ES-I3 (cell line): Measurements from ENCODE around the gene ZNF782.
"Not testable (repeated sequence)": the region's sequence is repeated elsewhere in the genome, so short reads cannot be mapped to it uniquely, and the experiment has no call there.

Source experiments
- H3K36me3 ChIP-seq: 2 replicates; pipeline ENCODE4 v1.6.1; 2013; ENCODE audit warnings: mild to moderate bottlenecking, low read length, control low read depth, moderate library complexity; ENCODE audit not compliant: insufficient read depth
- H3K4me1 ChIP-seq: 2 replicates; pipeline ENCODE4 v1.6.1; 2013; ENCODE audit warnings: mild to moderate bottlenecking, control low read depth, low read length; ENCODE audit not compliant: insufficient read depth
- H3K9ac ChIP-seq: 2 replicates; pipeline ENCODE4 v1.6.1; 2013; ENCODE audit warnings: low read depth, mild to moderate bottlenecking, low read length, moderate library complexity
- H3K9me3 ChIP-seq: 2 replicates; pipeline ENCODE4 v1.6.1; 2013; ENCODE audit warnings: mild to moderate bottlenecking, low read length, moderate library complexity; ENCODE audit not compliant: control insufficient read depth, insufficient read depth

The ZNF782 gene

DNA sequence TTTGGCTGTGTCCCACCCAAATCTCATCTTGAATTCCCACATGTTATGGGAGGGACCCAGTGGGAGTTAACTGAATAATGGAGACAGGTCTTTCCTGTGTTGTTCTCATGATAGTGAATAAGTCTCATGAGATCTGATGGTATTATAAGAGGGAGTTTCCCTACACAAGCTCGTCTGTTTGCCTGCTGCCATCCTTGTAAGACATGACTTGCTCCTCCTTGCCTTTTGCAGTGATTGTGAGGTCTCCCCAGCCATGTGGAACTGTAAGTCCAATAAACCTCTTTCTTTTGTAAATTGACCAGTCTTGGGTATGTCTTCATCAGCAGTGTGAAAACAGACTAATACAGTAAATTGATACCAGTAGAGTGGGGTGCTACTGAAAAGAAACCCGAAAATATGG lies 10.9 kb upstream of the ZNF782 start:
- H3K36me3 ChIP-seq, H3K9me3 ChIP-seq, H3K9ac ChIP-seq, H3K4me1 ChIP-seq: not testable (repeated sequence)

DNA sequence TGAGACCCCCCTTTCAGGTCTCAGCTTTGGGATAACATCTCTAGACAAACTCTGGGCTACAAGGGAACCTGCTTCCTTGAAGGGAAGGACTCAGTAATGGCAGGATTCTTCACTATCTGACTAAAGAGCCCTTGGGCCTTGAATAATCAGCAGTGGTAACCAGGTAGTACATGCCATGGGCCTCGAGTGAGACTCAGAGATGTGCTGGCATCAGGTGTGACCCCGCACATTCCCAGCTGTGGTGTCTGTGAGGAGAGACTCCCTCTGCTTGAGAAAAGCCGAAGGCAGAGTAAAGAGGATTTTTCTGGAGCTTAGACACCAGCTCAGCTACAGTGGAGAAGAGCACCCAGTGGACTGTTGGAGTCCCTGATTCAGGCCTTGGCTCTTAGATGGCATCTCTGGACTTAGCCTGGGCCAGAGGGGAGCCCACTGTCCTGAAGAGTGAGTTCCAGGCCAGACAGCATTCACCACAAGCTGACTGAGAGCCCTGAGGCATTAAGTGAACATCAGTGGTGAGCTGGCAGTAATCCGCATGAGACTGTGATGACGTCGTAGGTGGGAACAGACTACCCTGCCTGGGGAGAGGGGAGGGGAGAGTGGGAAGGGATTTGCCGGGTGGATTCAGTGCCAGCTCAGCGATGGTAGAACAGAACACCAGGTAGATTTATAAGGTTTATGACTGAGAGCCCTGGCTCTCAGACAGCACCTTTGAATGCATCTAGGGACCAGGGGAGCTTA lies 5.3 kb upstream of the ZNF782 start:
- Histone ChIP-seq H3K9ac (no peak overlapping the region), H3K36me3 (no peaks in the 10 kb centered on the region), H3K4me1 (peaks cover 20% of the 10 kb centered on the region)

DNA sequence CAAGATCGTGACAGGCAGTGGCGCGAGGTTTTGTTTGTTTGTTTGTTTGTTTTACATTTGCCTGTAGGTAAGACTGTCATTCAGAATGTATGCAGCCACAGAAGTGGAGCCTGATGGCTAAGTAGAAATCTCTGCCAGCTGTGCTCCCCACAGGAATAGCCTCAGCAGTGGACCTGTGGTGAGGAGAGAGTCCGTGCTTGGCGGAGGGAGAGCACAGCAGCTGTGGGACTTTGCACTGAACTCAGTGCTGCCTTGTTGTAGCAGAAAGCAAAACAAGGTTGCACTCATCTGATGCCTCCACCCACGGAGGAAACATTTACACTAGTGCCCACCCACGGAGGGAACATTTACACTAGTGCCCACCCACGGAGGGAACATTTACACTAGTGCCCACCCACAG lies 4.4 kb upstream of the ZNF782 start:
- H3K9me3 ChIP-seq: no peaks in the 10 kb centered on the region
- H3K4me1 ChIP-seq: peaks cover 20% of the 10 kb centered on the region
- H3K36me3 ChIP-seq: no peaks in the 10 kb centered on the region
- no peak overlapping the region for H3K9ac ChIP-seq

More for the DNA sequence above, 5.3 kb upstream of the ZNF782 start:
- no peaks in the 10 kb centered on the region for H3K9me3 ChIP-seq

DNA sequence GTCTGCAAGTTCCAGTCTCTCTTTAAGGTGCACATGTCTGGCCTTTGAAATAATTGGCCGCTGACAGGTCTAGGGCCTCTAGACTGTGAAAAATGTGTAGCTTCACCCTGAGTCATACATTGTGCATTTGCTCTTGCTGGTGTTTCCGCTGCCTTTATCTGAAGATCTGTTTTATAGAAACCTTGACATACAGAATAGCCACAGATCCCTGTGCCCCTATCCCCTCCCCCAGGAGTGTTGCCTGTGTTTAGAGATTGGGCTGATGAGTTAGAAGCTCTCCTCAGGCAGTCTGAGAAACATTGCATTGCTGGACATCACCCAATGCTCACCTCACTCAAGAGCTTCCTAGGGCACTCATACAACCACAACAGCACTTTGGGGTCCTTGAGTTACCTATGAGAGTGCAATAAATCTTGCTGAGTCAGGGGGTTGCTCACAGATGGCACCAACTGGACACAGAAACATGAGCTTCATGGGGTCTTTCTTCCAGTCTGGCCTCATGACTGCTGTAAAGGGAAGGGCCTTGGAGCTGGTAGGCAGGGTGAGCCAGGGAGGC lies 3.8 kb upstream of the ZNF782 start:
- Histone ChIP-seq H3K4me1 (peaks cover 20% of the 10 kb centered on the region), H3K9me3 (no peaks in the 10 kb centered on the region), H3K9ac (no peak overlapping the region), H3K36me3 (no peaks in the 10 kb centered on the region)

DNA sequence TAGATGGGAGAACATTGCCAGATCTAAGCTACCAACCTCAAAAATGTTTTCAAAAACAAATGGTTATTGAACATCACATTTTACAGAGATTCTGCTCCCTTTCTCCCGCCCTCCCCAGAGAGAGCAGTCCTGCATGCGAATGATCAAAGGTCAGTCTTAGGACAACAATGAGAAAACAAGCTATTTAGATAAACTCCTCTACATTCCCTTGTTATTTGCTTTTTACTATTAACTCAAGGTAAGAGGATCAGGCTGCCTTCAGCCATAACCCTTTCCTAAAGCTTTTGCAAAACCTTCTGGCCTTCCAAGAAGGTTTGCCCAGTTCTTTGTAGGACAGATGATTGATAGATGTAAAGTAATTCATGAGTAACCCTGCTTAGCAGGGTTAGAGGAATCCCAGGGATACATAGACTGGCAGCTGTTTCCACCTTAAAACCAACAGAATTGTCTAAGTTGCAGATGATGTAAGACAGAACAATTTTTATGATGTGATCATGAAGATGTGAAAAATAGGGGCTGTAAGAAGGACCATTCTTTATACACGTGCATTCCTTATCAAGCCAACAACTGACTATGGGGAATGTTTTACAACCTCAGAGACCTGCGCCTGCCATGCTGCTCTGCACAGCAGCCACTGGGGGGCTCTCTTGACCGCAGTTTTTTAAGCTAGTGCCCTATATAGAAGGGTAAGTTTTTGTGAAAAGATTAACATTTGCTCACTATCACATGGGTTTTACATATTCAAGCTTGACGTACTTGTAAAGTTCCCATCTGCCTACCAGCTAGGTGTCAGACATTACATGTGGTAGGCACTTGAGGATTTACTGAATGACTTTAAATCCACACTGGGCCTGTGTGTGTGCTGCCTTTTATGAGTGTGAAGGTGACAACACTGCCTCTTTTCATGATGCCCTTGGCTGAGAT lies 2.3 kb upstream of the ZNF782 start:
- peaks cover 20% of the 10 kb centered on the region for H3K4me1 ChIP-seq
- H3K9ac ChIP-seq: no peak overlapping the region
- no peaks in the 10 kb centered on the region for H3K36me3 ChIP-seq
- no peaks in the 10 kb centered on the region for H3K9me3 ChIP-seq

DNA sequence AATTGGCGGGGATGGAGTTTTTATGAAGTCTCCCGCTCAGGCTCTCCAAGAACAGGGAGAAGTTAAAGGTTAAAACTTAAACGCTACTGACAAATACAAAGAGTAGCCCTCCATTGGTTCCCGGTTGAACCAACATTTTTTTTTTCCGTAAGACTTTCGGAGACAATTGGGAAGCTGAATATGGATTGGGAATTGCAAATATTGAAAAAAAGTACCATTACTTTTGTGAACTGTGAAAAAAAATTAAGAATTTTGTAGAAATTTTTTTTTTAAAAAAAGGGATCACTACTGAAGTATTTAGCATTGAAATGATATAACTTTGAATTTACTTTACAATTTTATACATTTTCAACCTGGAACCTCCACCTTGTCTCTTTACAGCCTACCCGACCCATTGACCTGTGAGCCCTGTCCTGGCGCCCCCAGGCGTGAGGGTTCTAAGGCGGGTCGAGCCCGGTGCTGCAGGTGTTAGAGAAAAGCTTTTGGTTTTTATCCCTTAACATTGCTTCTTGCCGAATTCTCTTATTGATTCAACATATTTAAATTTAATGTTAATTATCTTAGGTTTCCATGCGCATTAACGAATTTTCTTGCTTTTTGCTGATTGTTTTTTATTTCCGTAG lies 448 bp upstream of the ZNF782 start:
- H3K9me3 ChIP-seq: no peaks in the 10 kb centered on the region; the same call in 1 of the 2 replicates
- H3K9ac ChIP-seq: peak overlapping the region; percentile 80; the same call in 1 of the 2 replicates
- peaks cover 17% of the 10 kb centered on the region for H3K4me1 ChIP-seq

DNA sequence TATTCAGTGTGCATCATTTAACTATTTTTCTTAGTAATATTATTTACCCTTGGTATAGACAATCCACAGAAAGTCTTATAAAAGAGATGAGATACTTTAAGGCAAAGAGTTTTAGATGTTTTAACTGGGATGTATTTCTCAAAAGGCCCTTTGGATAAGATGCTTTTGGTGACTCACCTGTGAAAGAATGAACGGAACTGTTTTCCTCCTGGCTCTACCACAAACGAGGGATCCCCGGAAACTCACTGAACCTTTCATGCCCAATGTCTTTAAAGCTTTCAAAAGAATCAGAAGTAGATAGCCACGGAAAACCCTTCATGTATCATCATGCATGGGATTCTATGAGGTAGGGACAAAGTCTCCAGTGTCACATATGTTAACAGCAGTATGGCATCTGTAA lies 1.6 kb downstream of the ZNF782 start:
- H3K4me1 ChIP-seq: peaks cover 3% of the 10 kb centered on the region; the same call in 1 of the 2 replicates
- H3K9me3 ChIP-seq: no peaks in the 10 kb centered on the region; the same call in 1 of the 2 replicates
- H3K9ac ChIP-seq: no peak overlapping the region
- H3K36me3 ChIP-seq: no peaks in the 10 kb centered on the region

More for the DNA sequence above, 448 bp upstream of the ZNF782 start:
- H3K36me3 ChIP-seq: no peaks in the 10 kb centered on the region

DNA sequence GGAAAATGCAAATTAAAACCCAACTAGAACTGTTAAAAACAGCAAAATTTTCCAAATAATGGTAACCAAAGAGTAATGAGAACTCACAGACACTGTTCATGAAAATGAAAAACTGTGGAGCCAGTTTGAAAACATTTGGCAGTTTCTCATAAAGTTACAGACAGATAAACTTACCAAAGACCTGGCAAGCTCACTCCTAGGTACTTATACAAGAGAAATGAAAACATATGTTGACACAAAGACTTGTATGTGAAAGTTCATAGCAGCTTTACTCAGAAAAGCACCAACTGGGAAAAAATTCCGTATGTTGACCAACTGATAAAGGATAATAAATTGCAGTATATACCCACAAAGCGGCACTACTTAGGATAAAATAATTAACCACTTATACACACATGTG lies 10.3 kb downstream of the ZNF782 start:
- H3K36me3 ChIP-seq: no peaks in the 10 kb centered on the region
- no peaks in the 10 kb centered on the region for H3K4me1 ChIP-seq
- no peak overlapping the region for H3K9ac ChIP-seq
- H3K9me3 ChIP-seq: peaks cover 8% of the 10 kb centered on the region; the same call in 1 of the 2 replicates

DNA sequence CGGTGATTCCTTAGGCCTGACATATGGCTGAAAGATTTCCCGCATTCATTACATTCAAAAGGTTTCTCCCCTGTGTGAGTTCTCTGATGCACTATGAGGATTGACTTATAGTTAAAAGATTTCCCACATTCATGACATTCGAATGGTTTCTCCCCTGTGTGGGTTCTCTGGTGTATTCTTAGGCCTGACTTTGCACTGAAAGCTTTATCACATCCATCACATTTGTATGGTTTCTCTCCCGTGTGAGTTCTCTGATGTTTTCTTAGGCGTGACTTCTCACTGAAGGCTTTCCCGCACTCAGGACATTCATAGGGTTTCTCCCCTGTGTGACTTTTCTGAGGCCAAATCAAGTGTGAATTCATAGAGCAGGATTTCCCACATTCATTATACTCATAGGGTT lies 35.8 kb downstream of the ZNF782 start:
- peaks cover 56% of the 10 kb centered on the region for H3K9me3 ChIP-seq
- no peak overlapping the region for H3K9ac ChIP-seq
- no peaks in the 10 kb centered on the region for H3K4me1 ChIP-seq
- H3K36me3 ChIP-seq: peaks cover 6% of the 10 kb centered on the region

DNA sequence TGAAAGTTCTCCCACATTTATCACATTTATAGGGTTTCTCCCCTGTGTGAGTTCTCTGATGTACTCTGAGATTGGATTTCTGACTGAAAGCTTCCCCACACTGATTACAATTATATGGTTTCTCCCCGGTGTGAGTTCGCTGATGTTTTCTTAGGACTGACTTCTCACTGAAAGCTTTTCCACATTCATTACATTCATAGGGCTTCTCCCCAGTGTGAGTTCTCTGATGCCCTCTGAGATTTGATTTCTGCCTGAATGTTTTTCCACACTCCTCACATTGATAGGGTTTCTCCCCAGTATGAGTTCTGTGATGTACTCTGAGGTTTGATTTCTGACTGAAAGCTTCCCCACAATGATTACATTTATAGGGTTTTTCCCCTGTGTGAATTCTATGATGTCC lies 36.3 kb downstream of the ZNF782 start:
- H3K36me3 ChIP-seq: peaks cover 6% of the 10 kb centered on the region
- H3K9me3 ChIP-seq: peaks cover 55% of the 10 kb centered on the region
- no peaks in the 10 kb centered on the region for H3K4me1 ChIP-seq
- H3K9ac ChIP-seq: no peak overlapping the region

DNA sequence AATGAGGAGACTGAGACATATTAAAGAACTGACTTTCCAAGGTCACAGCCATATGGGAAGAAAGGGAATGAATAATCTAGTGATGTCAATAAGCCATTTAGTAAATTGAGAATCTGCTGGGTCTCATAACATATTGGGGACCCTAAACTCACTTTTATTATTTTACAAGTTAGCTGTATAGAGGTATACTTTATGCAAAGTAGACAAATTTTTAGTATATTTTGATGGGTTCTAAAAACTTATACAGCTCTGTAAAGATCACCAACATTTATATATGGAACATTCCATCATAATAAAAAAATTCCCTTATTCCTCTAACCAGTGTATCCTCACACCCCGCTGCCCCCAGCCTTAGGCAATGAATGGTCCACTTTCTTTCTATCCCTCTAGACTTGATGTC lies 40.7 kb downstream of the ZNF782 start:
- H3K9ac ChIP-seq: no peak overlapping the region
- H3K36me3 ChIP-seq: peaks cover 6% of the 10 kb centered on the region; the same call in 1 of the 2 replicates
- no peaks in the 10 kb centered on the region for H3K4me1 ChIP-seq
- peaks cover 44% of the 10 kb centered on the region for H3K9me3 ChIP-seq

DNA sequence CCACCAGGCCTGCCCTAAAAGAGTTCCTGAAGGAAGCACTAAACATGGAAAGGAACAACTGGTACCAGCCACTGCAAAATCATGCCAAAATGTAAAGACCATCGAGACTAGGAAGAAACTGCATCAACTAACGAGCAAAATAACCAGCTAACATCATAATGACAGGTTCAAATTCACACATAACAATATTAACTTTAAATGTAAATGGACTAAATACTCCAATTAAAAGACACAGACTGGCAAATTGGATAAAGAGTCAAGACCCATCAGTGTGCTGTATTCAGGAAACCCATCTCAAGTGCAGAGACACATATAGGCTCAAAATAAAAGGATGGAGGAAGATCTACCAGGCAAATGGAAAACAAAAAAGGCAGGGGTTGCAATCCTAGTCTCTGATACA lies 55.4 kb downstream of the ZNF782 start:
- peaks cover 15% of the 10 kb centered on the region for H3K9me3 ChIP-seq
- not testable (repeated sequence) for H3K36me3 ChIP-seq, H3K9ac ChIP-seq, H3K4me1 ChIP-seq

DNA sequence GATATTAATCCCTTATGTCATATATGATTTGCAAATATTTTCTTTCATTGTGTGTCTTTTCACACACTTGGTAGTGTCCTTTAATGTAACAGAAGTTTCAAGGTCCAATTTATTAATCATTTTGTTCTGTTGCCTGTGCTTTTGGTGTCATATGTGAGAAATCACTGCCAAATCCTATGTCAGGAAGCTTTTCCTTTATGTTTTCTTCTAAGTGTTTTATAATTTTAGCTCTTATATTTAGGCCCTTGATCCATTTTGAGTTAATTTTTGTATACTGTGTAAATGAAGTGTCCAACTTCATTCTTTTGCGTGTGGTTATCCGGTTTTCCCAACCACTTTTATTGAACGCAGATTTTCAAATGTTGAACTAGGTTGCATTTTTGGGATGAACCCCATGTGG lies 70.3 kb downstream of the ZNF782 start:
- no peaks in the 10 kb centered on the region for H3K36me3 ChIP-seq

DNA sequence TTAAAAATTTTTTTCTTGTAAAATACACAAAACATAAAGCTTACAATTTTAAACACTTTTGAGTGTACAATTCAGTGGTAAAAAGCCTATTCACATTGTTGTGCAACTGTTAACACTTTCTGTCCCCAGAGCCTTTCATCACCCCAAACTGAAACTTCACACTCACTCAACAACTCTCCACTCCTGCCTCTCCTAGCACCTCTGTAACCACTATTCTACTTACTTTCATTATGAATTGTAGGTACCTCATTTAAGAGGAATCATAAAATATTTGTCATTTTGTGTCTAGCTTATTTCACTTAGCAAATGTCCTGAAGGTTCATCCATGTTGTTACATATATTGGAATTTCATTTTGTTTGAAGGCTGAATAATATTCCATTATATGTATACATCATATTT lies 72.1 kb downstream of the ZNF782 start:
- Histone ChIP-seq H3K9ac (no peak overlapping the region), H3K36me3 (no peaks in the 10 kb centered on the region), H3K4me1 (peaks cover 6% of the 10 kb centered on the region; the same call in 1 of the 2 replicates), H3K9me3 (no peaks in the 10 kb centered on the region)

More for the DNA sequence above, 70.3 kb downstream of the ZNF782 start:
- Histone ChIP-seq H3K9ac (no peak overlapping the region), H3K4me1 (0 out of 2 replicates have a peak, but pooled peaks cover 3% of the 10 kb centered on the region), H3K9me3 (no peaks in the 10 kb centered on the region)
